TTC549 (cell line): ENCODE measurements around the gene HES5.
"Not testable (repeated sequence)": the region's sequence is repeated elsewhere in the genome, so short reads cannot be mapped to it uniquely, and the experiment has no call there.

Experiments used
- FAIRE-seq: peaks from 2 replicates; lab custom pipeline; 2012; peaks lifted over from hg19 to GRCh38; lab: Jason Lieb, UNC

Gene HES5

DNA sequence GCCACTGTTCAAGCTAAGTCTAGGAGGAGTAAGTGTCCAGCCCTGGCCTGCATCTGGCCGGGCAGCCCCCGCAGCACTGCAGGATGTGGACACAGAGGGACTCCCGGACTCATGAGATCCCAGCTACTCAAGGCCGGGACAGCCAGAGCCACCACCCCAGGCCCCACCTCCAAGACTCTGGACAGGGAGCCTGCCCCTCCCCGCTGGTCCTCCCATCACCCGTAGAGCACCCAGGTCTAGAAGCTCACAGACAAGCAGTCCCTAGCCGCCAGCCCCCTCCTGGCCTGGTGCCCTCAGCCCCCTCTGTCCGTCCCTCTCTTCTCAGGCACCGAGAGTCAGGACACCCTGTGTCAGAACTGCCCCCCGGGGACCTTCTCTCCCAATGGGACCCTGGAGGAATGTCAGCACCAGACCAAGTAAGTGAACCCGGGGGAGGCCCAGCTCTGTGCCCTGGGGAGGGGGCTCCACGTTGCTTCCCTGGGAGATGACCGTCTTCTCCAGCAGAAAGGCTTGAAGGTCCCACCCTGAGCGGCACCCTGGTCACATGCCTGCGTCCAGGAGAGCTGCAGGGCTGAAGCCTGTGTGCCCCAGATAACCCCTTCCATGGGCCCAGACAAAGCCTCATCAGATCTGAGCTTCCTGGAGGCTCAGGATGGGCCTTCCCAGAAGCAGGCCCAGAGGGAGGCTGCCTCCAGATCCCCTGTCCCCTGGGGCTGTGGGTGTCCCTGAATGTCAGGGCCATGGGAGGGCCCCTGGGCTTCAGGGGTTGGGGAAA lies 30.4 kb upstream of the HES5 start:
- no peak for FAIRE-seq

DNA sequence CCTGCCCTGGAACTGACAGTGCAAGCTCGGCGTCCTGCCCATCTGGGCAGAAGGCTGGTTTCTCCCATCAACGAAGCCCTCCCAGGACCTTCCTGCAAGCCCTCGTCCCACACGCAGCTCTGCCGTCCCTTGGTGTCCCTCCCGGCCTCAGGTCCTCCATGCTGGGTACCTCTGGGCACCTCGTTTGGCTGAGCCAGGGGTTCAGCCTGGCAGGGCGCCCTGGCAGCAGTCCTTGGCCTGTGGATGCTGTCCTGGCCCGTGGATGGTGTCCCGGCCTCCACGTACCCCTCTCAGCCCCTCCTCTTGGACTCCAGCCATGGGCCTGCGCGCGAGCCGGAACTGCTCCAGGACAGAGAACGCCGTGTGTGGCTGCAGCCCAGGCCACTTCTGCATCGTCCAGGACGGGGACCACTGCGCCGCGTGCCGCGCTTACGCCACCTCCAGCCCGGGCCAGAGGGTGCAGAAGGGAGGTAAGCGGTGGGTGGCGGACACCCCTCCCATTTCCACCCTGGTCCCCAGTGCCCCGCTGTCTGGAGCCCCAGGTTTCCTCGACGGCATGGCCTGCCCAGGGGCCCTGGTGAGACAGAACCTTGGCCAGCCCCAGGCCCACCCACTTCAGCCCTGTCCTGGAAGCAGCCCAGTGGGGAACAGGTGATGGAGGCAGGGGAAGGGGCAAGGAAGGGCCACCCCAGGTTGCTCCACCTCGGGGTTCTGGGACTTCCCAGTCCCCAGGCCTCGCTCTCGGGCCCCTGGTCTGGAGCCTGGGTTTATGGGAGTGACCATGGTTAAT lies 29.6 kb upstream of the HES5 start:
- no peak for FAIRE-seq

DNA sequence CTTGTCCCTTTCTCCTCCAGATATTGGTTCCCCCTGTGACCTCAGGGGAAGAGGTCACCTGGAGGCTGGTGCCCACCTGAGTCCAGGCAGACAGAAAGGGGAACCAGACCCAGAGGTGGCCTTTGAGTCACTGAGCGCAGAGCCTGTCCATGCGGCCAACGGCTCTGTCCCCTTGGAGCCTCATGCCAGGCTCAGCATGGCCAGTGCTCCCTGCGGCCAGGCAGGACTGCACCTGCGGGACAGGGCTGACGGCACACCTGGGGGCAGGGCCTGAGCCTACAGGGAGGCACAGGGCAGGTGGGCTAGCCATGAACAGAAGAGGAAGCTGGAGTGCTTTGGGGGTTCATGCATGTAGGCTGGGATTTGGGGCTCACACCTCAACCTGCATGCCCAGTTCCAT lies 28.8 kb upstream of the HES5 start:
- FAIRE-seq: no peak

DNA sequence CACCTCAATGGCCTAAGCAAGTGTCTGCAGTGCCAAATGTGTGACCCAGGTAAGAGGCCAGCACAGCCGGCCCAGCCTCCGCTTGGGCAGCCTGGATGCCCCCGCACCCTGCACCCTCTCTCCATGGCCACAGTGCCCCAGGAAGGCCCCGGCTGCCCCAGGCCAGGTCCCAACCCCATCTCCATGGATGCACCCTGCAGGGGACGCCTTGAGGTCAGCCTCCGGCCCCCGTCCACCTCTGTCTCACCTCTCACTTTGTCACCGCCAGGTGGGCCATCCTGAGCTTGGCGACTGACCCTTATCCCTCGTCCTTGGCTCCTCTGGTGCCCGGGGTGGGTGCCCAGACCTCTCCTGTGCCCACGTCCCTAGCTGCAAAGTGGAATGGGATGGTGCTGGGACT lies 28.4 kb upstream of the HES5 start:
- FAIRE-seq: no peak

DNA sequence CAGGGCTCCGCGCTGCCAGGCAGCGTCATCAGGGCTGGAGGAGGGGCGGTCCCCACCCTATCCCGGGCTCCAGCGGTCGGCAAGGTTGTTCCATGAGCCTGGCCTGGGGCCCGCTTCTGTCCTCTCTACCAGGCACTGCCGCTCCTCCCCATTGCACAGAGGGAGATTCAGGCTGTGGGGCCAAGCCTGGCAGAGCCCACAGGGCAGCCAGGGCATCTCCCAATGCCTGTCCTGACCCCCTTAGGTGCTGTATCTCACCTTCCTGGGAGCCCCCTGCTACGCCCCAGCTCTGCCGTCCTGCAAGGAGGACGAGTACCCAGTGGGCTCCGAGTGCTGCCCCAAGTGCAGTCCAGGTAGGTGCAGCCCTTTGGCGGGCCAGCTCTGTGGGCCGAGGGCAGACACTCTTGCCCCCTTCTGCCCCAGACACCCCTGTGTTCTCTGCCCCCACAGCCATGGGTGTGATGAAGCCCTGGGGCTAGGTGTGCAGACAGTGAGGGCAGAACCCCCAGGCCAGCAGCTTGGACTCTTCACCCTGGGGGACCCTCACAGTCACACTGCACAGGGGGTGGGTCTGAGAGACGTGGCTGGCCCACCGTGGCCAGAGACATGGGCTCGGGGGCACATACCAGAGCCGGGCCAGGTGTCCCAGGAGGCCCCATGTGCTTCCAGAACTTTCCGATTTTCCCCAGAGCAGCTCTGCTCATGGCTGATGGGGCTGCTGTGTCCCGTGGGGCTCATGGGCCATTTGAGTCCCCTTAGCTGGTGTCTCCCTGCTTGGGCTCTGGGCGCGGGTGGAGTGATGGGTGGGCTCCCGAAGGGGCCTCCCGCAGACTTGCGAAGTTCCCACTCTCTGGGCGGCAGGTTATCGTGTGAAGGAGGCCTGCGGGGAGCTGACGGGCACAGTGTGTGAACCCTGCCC lies 27.7 kb upstream of the HES5 start:
- FAIRE-seq: no peak

DNA sequence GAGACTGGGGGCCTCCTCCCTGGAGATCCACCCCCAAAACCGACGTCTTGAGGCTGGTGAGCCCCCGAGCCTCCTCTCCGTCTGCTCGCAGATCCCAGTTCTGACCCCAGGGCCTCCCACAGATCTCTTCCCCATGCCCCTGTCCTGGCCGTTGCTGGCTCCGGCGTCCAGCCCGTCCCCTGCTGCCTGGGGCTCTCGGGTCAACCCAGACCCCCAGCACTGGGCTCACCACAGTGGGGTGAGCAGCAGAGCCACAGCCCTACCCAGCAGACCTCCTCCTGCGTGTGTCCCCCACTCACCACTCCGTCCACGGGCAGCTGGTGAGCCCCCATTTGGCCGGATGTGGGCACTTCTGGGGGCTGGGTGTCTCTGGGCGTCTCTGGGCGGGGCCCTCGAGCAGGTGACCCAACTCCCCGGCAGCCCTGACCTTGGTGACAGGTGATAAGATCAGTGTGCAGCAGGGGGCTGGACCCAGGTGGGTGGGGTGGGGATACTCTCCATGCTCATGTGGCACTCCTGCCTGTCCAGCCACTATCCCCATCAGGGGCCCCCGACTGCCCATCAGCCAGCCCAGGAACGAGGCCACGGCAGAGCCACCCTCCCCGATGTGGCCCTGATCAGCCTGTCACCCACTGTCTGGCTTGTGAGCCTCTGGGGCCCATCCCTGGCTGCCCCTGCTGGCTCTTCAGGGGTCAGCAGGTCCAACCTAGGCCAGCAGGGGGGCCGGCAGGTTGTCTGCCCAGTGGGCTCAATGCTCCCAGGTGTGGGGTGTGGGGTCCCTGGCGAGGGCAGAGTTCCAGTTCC lies 26.8 kb upstream of the HES5 start:
- FAIRE-seq: no peak

DNA sequence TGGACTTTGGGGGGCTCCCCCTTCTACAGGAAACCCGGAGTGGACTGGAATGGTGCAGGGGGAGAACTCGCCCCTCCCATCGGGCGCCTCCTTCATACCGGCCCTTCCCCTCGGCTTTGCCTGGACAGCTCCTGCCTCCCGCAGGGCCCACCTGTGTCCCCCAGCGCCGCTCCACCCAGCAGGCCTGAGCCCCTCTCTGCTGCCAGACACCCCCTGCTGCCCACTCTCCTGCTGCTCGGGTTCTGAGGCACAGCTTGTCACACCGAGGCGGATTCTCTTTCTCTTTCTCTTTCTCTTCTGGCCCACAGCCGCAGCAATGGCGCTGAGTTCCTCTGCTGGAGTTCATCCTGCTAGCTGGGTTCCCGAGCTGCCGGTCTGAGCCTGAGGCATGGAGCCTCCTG lies 26.2 kb upstream of the HES5 start, which contains the start of gene TNFRSF14:
Gene TNFRSF14, plus strand, starts transcription at position 95 of the 401 bp plus-strand sequence. Its CDS starts 294 bp downstream, at position 389.
- no peak for FAIRE-seq

DNA sequence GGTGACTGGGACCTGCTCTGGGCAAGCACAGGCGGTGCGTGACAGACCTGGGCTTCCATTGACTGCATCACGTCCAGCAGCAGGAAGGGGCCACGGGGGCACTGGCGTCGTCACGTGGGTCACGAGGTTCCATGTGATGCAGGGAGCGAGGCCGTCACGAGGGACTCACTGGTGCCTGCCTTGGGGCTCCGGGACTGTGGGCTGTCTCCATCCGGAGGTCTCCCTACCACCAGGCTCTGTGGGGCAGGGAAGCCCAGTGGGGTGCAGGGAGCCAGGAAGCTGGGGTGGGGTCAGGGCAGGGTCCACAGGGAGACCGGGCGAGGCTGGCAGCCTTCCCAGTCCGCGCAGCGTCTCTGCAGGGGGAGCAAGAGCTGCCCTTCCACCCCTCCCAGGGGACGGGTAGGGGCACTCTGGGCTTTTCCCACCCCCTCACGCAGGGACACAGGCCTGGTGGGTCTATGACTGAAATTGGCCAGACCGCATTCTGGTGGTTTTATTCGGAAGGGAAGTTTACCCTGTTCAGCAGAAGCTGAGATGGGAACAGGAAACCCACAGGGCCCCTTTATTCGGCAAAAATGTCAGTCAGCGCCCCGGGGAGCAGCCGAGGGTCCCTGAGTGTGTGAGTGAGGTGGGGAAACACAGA lies 25.7 kb upstream of the HES5 start:
- no peak for FAIRE-seq

DNA sequence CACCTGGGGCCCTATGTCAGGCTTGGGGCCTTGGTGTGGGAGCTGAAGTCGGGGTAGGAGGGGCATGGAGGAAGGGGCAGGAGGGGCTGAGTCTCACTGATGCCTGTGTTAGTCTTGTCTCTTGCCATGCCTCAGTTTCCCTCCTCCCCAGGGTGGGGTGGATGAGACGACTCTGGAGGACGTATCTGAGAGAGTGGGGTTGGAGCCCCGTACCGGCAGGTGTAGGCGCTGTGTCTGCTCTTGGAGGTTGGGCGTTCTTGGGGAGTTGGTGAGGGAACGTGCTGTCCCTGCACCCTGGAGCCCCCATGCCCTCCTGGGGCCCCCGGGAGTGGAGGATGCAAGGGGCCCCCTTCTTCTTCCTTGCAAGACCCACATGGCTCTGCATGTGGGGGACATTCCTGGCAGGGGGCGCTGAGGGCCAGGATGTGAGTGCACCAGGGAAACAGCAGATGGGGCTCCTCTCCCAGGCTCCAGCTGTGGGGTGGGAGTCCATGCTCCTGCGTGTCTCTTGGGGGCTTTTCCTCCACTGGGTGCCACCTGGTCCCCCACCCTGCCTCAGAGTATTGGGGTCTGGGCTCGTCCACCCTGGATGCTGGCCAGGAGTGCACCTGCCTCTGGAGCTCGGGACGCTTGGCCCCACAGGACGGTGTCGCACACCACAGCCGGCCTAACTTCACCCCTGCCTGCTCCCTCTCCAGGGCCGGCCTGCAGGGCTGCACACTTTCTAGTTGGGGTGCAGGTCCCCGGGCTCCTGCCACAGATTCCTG lies 24.7 kb upstream of the HES5 start:
- no peak for FAIRE-seq

DNA sequence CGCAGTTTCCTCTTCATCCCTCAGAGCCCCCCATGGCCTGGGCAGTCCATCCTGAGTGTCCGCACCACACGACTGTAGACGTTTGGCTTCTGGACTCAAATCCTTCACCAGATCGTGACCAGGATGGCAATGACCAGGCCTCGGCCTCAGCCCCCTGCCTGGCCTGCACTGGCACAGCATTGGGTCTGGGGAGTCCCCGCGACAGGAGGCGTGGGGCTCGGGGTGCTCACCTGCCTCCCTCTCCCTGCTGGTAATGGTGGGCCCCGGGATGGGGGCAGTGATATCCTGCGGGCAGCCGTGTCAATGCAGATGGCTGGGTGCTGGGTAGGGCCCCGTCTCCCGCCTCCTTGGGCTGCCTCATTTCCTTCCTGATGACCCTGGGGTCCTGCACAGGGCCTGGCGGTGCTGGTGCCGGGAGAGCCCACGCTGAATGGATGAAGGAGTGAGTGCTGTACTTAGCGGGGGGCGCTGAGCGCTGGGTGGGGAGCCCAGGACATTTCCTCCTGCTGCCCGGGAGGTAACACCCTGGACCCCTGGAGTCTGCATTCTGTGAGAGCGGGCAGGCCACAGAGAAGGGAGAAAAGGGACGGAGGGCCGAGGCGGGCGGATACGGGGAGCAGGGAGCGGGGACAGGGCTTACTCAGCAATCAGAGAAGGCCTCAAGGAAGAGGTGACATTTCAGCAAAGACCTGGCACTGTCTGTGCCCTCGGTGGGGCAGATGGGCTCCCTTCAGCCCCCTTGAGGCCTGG lies 24.0 kb upstream of the HES5 start:
- FAIRE-seq: no peak

DNA sequence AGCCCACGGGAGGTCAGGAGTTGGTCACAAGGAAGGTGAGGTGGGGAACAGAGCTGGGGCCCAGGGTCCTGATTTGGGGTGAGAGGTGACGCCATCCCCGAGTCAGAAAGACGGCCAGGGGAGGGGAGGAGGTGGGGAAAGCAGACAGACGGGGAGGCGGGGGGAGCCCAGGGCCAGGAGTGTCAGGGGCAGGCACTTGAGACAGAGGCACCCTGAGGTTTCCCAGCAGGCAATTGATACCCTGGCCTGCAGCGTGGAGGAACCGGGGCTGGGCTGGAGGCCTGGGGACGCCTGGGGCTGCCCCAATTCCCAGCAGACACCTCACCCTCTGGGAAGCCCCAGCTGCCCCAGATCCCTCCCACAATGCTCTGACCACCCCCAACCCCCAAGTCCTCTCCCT lies 23.0 kb upstream of the HES5 start:
- not testable (repeated sequence) for FAIRE-seq

DNA sequence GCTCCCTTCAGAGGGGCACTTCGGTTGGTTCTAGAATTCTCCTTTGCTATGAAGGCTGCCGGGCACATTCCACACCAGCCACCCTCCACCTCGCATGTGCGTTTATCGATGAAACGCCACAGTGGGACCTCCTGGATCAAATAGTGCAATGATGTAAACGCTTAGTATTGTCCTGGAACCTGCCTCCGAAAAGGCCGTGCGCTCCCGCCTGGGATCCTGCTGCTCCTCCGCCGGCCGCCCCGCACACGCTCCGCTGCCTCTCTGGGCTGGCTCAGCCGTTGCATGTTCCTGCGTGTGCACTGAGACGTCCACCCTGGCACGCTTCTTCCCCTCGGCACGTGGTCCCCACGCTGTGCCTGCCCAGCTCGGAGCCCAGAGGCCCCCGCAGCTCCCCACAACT lies 22.1 kb upstream of the HES5 start:
- FAIRE-seq: no peak

DNA sequence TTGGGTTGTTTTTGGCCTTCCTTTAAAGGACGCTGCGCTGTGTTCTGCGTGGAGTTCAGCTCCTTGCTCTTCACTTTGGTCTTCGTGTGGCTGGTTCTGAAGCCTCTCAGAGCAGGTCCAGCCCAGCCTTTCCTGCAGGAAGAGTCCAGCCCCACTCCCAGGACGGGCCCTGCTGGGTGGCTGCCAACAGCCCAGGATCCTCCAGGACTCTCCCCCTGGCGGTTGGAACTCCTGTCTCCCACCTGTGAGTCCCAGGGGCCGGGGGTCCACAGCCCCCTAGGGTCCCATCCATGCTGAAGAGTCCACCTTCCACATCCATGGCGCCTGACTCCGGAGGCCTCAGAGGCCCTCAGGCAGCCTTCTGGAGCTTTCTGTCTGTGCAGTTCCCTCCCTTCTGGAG lies 21.5 kb upstream of the HES5 start:
- FAIRE-seq: not testable (repeated sequence)

DNA sequence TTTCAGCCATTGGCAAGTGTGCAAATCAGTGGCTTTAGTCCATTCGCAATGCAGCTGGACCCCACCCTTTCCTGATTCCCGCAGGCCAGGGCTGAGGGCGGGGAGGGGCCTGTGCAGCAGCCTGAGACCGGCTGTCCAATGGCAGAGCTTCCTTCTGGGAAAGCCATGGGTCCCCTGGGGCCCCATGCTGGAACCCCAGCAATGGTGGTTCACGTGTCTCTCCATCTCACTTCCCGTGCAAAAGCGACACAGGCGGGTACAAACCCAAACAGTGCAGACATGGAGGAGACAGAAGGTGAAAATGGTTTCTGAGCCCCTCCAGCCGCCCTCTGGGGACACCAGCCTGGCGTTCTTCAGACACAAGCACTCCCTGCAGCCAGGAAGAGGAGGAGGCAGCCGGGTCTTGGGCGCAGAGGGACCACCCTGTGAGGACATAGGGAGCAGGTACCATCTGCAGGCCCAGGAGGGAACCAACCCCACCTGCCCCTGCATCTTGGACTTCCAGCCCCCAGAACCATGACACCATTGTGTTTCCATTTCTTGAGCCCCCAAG lies 20.3 kb upstream of the HES5 start:
- FAIRE-seq: not testable (repeated sequence)

DNA sequence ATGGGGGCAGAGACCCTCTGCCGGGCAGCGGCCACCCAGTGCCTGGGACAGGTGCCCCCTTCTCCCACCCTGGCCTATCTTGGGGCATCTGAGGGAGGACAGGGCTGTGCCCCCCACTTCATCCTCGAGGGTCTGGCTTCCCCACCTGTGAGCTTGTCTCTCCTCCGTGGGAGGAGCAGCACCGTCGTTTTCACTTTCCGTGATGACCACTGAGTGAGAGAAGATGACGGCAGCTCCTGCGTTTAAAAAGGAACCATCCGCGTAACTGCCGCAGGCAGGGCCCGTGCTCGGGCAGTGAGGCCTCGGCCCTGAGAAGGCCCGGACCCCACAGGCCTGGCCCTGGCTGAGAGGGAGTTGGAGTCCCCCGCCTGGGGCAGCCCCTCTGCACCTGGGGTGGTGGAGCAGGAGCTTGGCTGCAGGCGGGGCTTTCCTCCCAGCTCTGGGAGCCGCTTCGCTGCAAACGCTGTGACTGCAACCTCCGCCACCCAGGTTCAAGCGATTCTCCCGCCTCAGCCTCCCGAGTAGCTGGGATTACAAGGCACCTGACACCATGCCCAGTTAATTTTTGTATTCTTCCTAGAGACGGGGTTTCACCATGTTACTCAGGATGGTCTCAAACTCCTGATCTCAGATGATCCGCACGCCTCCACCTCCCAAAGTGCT lies 19.4 kb upstream of the HES5 start:
- not testable (repeated sequence) for FAIRE-seq

DNA sequence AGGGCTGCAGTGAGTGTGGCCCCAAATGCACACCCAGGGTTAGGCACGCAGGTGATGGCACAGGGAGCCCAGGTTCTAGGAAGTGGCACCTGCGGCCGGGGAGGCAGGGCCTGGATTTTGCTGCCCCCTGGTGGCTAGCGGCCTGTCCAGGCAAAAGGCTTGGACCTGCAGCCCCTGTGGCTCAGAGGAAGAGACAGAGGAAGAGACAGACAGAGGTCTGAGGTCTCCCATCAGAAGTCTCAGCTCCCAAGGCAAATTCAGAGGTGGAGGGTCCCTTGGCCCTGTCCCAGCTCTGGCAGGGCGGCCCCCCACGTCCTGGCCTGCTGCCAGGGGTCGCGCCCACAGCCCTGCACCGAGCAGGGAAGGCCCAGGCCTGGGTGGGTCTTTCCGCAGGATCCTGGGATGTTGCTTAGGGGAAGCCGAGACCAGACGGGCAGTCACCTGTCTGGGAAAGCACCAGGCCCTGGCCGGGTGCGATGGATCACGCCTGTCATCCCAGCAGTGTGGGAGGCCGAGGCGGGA lies 18.1 kb upstream of the HES5 start:
- FAIRE-seq: no peak

DNA sequence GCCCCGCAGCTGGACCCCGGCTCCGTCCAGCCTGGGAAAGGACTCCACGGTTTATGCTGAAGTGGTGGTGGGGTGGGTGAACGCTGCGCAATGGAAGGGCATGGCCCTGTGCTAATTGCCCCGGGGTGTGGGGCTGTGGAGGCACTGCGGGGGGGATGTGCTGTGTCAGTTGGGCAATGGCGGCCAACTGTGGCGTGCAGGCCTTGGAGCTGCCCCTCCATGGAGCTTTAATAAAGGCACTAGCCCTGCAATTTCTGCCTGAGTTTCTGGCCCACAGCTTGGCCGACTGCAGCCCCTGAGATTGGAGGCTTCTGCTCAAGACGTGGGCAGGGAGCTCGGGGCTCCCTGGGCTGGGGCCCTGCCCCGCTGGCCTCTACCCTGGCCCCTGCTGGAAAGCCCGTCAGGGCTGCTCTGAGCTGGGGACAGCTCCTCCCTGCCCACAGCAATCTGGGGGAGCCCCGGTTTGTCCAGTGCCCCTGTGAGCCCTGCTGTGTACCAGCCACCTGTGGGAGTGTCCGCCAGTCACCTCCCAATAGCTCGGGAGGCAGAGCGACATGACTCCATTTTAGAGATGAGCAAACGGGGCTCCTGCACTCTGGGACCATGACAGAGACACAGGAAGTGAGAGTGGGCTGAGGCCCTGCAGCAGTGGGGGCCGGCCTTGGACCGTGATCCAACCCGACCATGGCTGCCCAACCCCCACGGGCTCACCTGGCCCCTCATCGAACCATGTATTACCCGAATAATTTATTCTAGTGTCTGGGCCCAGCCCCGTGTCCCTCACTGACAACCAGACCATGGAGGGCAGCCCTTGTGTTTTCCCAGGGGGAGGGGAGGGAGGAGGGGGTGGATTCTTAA lies 17.4 kb upstream of the HES5 start:
- no peak for FAIRE-seq
